Natural killer cell (primary cell): ENCODE data around the gene DENND1C. TPM values are rescaled to one million over a fixed set of nuclear protein-coding genes. Genes with fewer than 3 reads are reported as not detected.

Experiments used
- ATAC-seq, 3 donors: fragments of 150-1000 bp in 2 of 3; fragments of 200-7000 bp in 1 of 3; cut with Tn5 transposase; 1 replicate in 1 of 3; 2 replicates in 2 of 3; pipeline ENCODE4 v1.10.0; 2021; ENCODE audit warnings: mild to moderate bottlenecking in 2 of 3, moderate library complexity in 2 of 3
- DNase-seq, 2 donors: peaks; one replicate each; pipeline versions ENCODE4 v3.0.0 to v3.0.0-alpha.2; 2013 to 2021; ENCODE audit warnings: mixed read lengths in 1 of 2
- H3K27ac ChIP-seq: one replicate; pipeline ENCODE4 v1.5.1; 2013; ENCODE audit warnings: mild to moderate bottlenecking, low read length
- H3K27me3 ChIP-seq: one replicate; pipeline ENCODE4 v1.6.1; 2013; ENCODE audit warnings: low read length; ENCODE audit not compliant: control insufficient read depth, insufficient read depth
- H3K36me3 ChIP-seq: one replicate; pipeline ENCODE4 v1.6.1; 2013; ENCODE audit warnings: low read length; ENCODE audit not compliant: control insufficient read depth, insufficient read depth
- H3K4me1 ChIP-seq: one replicate; pipeline ENCODE4 v1.6.1; 2013; ENCODE audit warnings: low read length; ENCODE audit not compliant: control insufficient read depth, insufficient read depth
- H3K4me3 ChIP-seq: one replicate; pipeline ENCODE4 v1.5.1; 2013; ENCODE audit warnings: low read length
- H3K9me3 ChIP-seq: one replicate; pipeline ENCODE4 v1.6.1; 2013; ENCODE audit warnings: low read length; ENCODE audit not compliant: control insufficient read depth, insufficient read depth
- H3K27ac Mint-ChIP-seq, 2 donors: one replicate each; pipeline ENCODE4 v1.8.0; 2022; ENCODE audit warnings: mild to moderate bottlenecking in 2 of 2, mixed read lengths in 2 of 2, moderate library complexity in 1 of 2
- H3K27me3 Mint-ChIP-seq, 2 donors: one replicate each; pipeline ENCODE4 v1.8.0; 2022; ENCODE audit warnings: low read depth in 2 of 2, mixed read lengths in 2 of 2
- H3K36me3 Mint-ChIP-seq: one replicate; pipeline ENCODE4 v1.8.0; 2022; ENCODE audit warnings: mixed read lengths
- H3K4me1 Mint-ChIP-seq, 2 donors: one replicate each; pipeline ENCODE4 v1.8.0; 2022; ENCODE audit warnings: mixed read lengths in 2 of 2
- H3K4me3 Mint-ChIP-seq: one replicate; pipeline ENCODE4 v1.8.0; 2022; ENCODE audit warnings: mild to moderate bottlenecking, moderate library complexity, mixed read lengths
- H3K9me3 Mint-ChIP-seq, 2 donors: one replicate each; pipeline ENCODE4 v1.8.0; 2022; ENCODE audit warnings: mixed read lengths in 2 of 2
- WGBS: methylation state at CpG from one replicate; pipeline ENCODE4 v1.1.7; 2013; ENCODE audit warnings: missing lambda C conversion rate; ENCODE audit not compliant: insufficient coverage; 5-methylcytosine and 5-hydroxymethylcytosine counted together
- intact Hi-C: fragments of 100-400 bp; cut with micrococcal nuclease; formaldehyde crosslinking; loops from one replicate; pipeline ENCODE4 v1.14.2; 2022
- total RNA-seq, 4 donors: library from RNA; stranded (reverse); fragments of 120-200 nt in 1 of 4; gene quantifications; one replicate each; pipeline versions ENCODE4 v1.2.3 to v1.2.4, GENCODE V29; 2013 to 2022
- TF ChIP-seq, protein P1 (sequence below): fragments of 200-600 bp; IDR thresholded peaks from one replicate; pipeline ENCODE4 v1.8.0; 2022; ENCODE audit warnings: antibody characterized with exemption

Gene DENND1C
- total RNA-seq, 3 donors from 2014 or later (not counting 1 experiment from before 2014, with no cell fraction given) = 175 to 197 (median 188) TPM

GRCh38 chr19:6524311-6524710, 42.7 kb upstream of the DENND1C start:
- H3K9me3 Mint-ChIP-seq = no peaks in the 10 kb centered on the region
- H3K36me3 Mint-ChIP-seq = no peaks in the 10 kb centered on the region
- peaks cover 6 to 12% of the 10 kb centered on the region in 2 donors for H3K4me1 Mint-ChIP-seq
- H3K4me3 ChIP-seq = no peak overlapping the region
- H3K4me3 Mint-ChIP-seq = no peak overlapping the region
- DNase-seq (no peak), ATAC-seq (no peak)
- WGBS = 97% methylated on average over 2 of the region's 2 CpGs
- TF ChIP-seq, protein P1, sequence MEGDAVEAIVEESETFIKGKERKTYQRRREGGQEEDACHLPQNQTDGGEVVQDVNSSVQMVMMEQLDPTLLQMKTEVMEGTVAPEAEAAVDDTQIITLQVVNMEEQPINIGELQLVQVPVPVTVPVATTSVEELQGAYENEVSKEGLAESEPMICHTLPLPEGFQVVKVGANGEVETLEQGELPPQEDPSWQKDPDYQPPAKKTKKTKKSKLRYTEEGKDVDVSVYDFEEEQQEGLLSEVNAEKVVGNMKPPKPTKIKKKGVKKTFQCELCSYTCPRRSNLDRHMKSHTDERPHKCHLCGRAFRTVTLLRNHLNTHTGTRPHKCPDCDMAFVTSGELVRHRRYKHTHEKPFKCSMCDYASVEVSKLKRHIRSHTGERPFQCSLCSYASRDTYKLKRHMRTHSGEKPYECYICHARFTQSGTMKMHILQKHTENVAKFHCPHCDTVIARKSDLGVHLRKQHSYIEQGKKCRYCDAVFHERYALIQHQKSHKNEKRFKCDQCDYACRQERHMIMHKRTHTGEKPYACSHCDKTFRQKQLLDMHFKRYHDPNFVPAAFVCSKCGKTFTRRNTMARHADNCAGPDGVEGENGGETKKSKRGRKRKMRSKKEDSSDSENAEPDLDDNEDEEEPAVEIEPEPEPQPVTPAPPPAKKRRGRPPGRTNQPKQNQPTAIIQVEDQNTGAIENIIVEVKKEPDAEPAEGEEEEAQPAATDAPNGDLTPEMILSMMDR = no peak
- no peaks in the 10 kb centered on the region for H3K36me3 ChIP-seq
- intact Hi-C loops = no loop called here
- H3K27me3 ChIP-seq = no peaks in the 10 kb centered on the region
- H3K27ac ChIP-seq = no peak overlapping the region
- no peak overlapping the region for H3K27ac Mint-ChIP-seq
- H3K9me3 ChIP-seq = no peaks in the 10 kb centered on the region
- H3K27me3 Mint-ChIP-seq = peaks cover 0 to 1% of the 10 kb centered on the region in 2 donors
- H3K4me1 ChIP-seq = peaks cover 23% of the 10 kb centered on the region

DNA sequence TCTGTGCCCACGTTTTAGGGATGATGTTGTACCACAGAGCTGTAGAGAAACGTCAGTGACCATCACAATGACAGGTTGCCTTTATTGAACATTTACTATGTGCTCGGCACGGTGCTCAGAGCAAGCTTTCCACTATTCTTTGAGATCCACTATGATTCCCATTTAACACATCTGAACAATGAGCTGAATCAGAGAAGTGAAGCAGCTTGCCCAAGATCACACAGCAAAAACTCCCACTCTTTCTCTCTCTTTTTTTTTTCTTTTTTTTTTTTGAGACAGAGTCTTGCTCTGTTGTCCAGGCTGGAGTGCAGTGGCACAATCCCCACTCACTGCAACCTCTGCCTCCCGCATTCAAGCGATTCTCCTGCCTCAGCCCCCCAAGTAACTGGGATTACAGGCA, 41.1 kb upstream of the DENND1C start:
- WGBS = 79% methylated on average over 6 of the region's 6 CpGs
- Histone ChIP-seq H3K9me3 (no peaks in the 10 kb centered on the region), H3K4me1 (peaks cover 26% of the 10 kb centered on the region), H3K36me3 (no peaks in the 10 kb centered on the region), H3K4me3 (no peak overlapping the region), H3K27ac (peak overlapping the region; percentile 74), H3K27me3 (no peaks in the 10 kb centered on the region)
- H3K36me3 Mint-ChIP-seq = no peaks in the 10 kb centered on the region
- no peak overlapping the region for H3K4me3 Mint-ChIP-seq
- DNase-seq (no peak), ATAC-seq (no peak)
- H3K4me1 Mint-ChIP-seq = peaks cover 15 to 21% of the 10 kb centered on the region in 2 donors
- no peaks in the 10 kb centered on the region for H3K27me3 Mint-ChIP-seq
- H3K27ac Mint-ChIP-seq = peak overlapping the region in 1 of 2 donors; percentile 63
- intact Hi-C loops = no loop called here
- TF ChIP-seq, protein P1 = no peak
- no peaks in the 10 kb centered on the region for H3K9me3 Mint-ChIP-seq

- H3K27me3 ChIP-seq = no peaks in the 10 kb centered on the region
- peaks cover 33% of the 10 kb centered on the region for H3K4me1 ChIP-seq
- peaks cover 23 to 27% of the 10 kb centered on the region in 2 donors for H3K4me1 Mint-ChIP-seq
- no peaks in the 10 kb centered on the region for H3K9me3 ChIP-seq
- no peaks in the 10 kb centered on the region for H3K27me3 Mint-ChIP-seq
- H3K27ac ChIP-seq = peak overlapping the region; percentile 74
- 41% methylated on average over 20 of the region's 20 CpGs for WGBS
- intact Hi-C loops = no loop called here
- no peak overlapping the region for H3K4me3 ChIP-seq
- no peaks in the 10 kb centered on the region for H3K36me3 Mint-ChIP-seq
- no peak overlapping the region for H3K4me3 Mint-ChIP-seq
- TF ChIP-seq, protein P1 = no peak
- DNase-seq (peak; percentile 59 to 91), ATAC-seq (peak; percentile 87 to 92 (median 89))
- no peaks in the 10 kb centered on the region for H3K9me3 Mint-ChIP-seq
- no peaks in the 10 kb centered on the region for H3K36me3 ChIP-seq
- H3K27ac Mint-ChIP-seq = peak overlapping the region; percentile 6 to 63
Observed at GRCh38 chr19:6521718-6522646, 40.4 kb upstream of the DENND1C start.
